Medulla oblongata (tissue), 1 donor: ENCODE results near the gene SLC9A9.

Experiments
- DNase-seq: peaks from one replicate; pipeline ENCODE4 v3.0.0-alpha.2; 2015; ENCODE audit errors: extremely low spot score

Gene SLC9A9

DNA sequence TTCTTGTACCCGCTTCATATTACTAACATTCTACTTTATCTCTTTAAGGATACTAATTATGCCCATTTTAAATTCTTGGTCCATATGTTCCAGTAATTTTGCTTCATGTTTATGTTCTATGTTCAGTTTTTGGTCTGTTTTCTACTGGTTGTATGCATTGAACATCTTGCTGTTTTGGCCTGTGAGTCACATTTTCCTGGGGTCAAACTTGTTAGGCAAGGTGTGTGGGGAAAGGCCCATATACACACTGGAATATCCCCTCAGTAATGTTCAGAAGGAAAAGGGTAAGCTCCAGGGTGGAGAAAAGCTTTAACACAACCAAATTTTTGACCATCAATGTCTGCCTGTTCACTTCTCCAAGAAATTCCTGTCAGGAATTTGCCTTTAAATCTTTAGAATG lies 337.7 kb downstream of the SLC9A9 start:
- no peak for DNase-seq

DNA sequence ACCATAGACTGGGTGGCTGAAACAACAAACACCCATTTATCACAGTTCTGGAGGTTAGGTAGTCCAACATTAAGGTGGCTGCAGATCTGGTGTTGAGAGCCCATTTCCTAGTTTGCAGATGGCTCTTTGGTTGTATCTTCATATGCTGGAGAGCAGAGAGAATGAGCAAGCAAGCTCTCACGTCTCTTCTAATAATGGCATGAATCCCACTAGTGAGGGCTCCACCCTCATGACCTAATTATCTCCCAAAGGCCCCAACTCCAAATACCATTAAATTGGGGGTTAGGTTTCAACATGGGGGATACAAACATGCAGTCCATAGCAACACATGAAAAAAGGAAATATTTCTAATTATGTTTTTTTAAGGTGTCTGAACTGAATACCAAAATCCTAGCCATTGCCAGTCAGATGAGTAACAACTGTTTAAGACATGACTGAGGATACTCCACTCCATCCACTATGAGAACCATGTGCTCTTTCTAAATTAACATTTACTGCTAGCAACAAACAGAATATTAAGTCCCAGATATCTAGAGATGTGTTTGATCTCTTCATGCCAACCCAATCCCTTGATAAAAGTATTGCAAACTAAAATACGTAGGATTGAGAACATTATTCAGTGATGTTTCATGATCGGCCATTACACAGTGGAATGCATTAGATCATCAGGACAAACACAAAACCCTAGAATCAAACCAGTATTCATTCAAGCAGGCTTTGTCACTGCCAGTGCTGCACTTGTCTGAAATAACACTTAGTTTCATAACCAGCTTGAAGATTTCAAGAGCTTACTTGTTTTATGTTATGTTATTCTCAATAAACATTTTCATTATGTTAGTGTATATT lies 340.3 kb downstream of the SLC9A9 start:
- peak; percentile 23 for DNase-seq

DNA sequence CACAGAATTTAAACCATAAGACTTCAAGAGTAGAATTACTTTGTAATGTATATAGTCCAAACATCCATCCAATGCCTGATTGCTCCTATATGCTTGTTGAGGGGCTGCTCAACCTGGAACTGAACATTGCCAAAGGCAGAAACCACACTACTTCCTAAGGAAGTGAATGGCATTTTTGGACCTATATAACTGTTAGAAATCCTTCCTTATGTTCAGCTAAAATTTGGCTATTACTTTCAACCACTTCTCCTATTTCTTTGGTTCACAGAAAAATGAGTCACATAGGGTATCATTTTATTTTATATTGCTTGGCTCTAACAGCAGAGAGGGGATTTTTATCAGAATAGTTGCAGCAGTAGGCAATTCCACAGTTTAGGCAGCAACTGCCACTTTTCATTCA lies 342.1 kb downstream of the SLC9A9 start:
- DNase-seq = no peak

DNA sequence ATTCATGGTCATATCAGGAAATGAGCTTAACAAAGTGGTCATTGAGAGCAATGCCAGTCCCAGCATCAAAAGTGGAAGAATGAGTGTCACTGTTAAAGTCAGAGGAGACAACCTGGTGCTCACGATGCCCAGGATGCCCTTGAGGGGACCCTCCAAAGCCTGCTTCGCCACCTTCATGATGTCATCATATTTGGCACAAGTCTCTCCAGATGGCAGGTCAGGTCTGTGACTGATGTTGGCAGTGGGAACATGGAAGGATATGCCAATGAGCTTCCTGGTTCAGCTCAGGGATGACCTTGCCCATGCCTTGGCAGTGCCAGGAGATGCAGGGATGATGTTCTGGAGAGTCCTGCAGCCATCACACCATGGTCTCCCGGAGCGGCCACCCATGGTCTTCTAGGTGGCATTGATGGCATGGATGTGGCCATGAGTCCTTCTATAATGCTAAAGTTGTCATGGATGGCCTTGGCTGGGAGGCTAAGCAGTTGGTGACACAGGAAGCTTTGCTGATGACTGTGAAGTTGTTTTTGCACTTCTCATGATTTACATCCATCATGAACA lies 344.9 kb downstream of the SLC9A9 start:
- DNase-seq = no peak

DNA sequence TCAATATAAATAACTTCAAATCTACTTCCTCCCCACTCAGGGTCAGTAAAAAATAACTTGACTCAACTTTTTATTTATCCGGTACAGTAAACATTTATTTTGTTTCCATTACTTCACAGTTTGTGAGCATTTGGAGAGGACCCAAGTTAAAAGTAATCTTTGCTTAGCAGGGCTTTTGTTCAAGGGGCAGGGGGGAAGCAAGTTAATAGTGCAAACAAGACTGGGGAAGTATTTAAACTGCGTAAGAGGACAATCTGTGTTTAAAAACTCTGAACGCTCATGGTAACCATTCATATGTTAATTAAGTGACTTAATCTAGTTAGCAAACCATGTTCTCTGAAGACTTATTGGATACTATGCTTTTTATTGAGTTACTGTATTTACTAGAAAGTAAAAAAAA lies 346.2 kb downstream of the SLC9A9 start:
- no peak for DNase-seq

DNA sequence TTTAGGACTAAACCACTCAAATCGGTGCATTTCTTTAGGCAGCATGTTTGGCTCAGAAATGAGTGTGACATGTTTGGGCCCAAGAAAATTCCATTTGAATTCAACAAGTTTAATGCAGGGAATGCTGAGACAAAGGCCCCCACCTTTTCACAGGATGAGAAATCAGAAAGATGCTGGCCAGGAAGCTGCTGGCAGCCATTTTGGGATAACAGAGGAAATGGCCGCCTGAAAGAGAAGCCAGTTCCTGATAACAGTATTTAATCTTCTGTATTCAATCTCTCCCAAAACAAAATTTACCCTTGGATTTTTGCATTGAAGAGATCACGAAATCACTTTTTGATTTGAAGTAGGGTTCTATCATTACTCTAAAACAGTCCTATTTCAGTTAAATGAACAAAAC lies 350.9 kb downstream of the SLC9A9 start:
- no peak for DNase-seq

GRCh38 chr3:143496191-143496590 lies 352.1 kb downstream of the SLC9A9 start:
- DNase-seq = no peak

DNA sequence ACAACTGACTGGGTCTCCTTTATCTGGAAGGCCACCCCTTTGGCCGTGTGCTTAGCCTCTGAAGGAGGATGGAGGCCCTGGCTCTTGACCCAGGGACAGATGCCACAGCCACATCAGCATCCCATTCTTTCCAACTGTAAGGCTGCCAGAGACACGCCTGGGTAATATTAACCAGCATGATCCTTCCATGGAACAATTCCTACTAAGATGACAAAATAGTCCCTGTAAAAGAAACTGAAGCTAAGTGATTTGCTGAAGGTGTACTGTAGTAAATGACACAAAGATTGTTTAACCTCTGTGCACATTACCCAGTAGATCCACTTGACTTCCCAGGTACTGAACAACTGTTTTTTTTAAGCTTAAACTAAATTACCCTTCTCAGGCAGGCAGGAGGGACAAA lies 352.7 kb downstream of the SLC9A9 start:
- no peak for DNase-seq

DNA sequence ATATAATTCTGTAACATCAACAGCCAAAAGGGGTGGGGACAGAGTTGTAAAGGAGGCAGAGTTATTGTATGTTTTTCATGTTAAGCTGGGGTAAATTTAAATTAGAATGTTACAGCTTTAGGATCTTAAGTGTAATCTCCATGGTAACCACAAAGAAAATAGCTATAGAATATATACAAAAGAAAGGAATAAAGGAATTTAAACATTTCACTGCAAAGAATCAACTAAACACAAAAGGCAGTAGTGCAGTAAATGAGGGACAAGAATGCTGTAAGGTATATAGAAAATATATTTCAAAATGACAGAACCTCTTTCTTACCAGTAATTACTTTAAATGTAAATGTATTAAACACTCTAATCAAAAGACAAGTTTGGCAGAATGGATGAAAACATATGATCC lies 361.7 kb downstream of the SLC9A9 start:
- no peak for DNase-seq

DNA sequence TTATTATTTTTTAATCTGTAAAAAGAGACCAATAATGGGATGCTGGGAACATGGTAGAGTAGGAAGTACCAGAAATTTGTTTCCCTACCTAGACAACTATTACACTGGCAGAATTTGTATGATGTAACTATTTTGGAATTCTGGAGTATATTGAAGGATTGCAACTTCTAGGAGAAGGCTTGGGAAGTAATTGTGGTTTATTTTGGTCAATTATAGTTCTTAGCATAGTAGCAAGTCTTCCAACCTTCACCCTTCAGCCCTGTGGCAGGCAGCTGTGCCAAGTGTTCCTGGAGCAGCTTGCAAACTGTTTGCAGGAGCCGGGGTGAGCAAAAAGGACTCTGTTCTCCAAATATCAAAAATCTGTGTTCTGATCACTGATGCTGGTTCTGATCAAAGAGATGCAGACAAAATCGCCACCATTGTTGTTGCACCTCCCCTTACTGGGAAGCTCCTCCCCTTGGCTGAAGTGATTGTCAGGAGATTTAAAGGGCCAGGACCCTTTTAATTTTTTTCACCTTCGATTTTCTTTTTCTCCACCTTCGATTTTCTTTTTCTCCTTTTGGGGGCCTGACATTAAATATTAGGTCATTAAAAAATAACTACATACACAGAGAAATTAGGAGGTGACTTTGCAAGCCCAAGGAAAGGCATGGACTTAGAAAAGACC lies 363.3 kb downstream of the SLC9A9 start:
- no peak for DNase-seq

DNA sequence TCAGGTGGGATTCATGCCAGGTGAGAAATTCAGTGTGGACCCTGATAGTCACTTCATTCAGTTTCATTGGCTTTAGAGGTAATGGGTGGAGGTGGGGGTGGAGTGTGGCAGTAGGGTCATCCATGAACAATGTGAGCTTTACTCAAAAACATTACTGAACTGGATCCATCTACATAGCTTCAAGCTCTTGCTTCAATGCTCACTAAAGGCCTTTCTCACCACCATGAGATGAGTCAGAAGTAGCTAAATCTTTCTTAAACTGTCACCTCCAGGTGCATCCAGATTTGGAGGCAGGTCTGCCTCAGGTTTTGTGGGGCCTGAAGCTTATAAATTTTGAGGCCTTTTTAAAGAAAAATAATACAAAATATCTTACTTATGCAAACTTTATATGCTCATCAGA lies 365.1 kb downstream of the SLC9A9 start:
- no peak for DNase-seq

DNA sequence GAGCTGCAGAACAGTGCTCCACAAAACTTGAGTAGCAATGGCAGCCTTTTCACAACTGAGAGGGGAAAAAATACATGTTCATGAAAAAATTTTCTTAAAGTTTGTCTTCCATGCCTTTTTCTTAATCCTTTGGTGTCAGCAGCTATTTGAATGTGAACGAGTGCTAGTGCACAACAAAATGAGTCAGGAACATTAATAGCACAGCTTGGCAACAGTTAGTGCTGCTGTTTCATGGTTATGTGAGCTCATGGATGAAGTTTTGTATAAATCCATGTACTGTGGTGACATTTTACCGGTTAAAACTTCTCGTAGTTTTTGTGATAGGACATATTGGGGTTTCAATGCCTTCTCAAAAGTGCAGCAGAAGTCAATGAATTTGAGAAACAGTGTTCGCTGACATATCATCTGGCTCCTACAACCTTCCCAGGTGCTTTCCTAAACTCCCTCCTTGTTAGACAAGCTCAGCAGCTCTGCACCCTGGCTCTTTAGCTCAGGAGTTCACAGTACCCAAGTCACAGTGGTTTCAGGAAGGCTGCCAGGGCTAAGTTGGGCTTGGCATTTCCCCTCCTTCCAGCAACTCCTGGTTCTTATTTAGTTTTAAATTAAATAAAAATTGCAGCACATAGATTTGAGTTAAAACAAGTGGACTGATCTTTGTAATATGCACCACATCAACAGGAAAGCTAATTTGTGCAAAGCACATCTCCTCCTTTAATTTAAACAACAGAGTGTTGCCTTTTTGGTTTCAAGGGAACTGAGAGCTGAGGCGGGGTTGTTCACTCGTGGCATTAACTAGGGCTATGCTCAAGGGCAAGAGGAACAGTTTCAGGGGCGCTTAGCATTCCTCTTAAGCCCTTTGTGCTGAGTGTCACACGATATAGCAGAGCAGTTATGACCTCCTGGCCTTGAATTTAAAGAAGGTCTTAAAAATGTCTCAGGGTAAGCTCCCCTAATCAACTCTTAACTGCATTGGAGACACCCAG lies 365.9 kb downstream of the SLC9A9 start:
- peak; percentile 37 for DNase-seq

- no peak for DNase-seq
Measured at GRCh38 chr3:143480344-143480743, 367.9 kb downstream of the SLC9A9 start.

DNA sequence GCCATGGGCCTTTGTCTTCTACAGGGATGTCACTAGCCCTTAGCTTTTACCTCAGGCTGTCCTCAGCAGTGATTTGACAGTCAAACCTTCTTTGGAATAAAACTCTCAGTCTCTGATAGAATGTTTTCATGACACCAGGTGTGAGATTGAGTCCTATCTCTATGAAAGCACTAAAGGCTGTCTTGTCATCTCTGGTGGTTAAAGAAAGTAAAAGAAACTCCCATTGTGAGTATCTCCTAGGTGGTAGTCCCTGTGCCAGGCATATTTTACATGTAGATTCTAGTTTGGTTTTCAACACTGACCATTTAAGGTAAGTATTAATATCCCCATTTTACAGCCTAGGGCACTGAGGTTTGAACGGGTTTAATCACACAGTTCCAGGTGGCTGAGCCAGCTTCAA lies 368.5 kb downstream of the SLC9A9 start:
- DNase-seq = no peak

- DNase-seq = peak; percentile 19
Measured at GRCh38 chr3:143478115-143478693, 370.1 kb downstream of the SLC9A9 start.

GRCh38 chr3:143476965-143477640 lies 371.2 kb downstream of the SLC9A9 start:
- no peak for DNase-seq

- DNase-seq = no peak
Measured at GRCh38 chr3:143475981-143476380, 372.3 kb downstream of the SLC9A9 start.

GRCh38 chr3:143472731-143473523 lies 375.3 kb downstream of the SLC9A9 start:
- DNase-seq = no peak

GRCh38 chr3:143471705-143472104 lies 376.6 kb downstream of the SLC9A9 start:
- DNase-seq = no peak

GRCh38 chr3:143469159-143469558 lies 379.1 kb downstream of the SLC9A9 start:
- no peak for DNase-seq
